ENCODE measurements around the gene SYT13.

DNA sequence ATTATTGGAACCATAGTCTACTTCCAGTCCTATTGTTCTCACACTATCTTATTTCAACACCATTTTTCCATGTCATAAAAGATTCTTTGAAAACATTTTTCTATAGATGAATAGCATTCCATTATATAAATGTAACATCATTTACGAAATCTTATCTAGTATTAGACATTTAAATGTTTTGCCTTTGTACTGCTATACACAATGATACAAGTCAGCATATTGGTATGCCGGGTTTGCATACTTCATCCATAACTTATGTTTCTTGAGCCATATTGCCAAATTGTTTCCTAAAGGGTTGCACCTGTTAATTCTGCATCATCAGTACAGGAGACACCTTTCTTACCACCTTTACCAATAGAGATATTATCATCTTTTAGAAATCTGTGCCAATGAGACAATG, 68.2 kb downstream of the SYT13 start:
- TF ChIP-seq, protein P1, sequence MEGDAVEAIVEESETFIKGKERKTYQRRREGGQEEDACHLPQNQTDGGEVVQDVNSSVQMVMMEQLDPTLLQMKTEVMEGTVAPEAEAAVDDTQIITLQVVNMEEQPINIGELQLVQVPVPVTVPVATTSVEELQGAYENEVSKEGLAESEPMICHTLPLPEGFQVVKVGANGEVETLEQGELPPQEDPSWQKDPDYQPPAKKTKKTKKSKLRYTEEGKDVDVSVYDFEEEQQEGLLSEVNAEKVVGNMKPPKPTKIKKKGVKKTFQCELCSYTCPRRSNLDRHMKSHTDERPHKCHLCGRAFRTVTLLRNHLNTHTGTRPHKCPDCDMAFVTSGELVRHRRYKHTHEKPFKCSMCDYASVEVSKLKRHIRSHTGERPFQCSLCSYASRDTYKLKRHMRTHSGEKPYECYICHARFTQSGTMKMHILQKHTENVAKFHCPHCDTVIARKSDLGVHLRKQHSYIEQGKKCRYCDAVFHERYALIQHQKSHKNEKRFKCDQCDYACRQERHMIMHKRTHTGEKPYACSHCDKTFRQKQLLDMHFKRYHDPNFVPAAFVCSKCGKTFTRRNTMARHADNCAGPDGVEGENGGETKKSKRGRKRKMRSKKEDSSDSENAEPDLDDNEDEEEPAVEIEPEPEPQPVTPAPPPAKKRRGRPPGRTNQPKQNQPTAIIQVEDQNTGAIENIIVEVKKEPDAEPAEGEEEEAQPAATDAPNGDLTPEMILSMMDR (IDR thresholded peaks at IDR 0.05), result no peak
- no peak for TF ChIP-seq POLR2A (IDR thresholded peaks at IDR 0.05)
